Neural cell (in vitro differentiated cells): ENCODE results near the gene TRIM62.

Experiments used
- EZH2 ChIP-seq: fragments of 200-600, 300-800 bp; shearing (Covaris generic), sonication (generic); IDR thresholded peaks from 2 replicates; pipeline ENCODE4 v1.6.1; 2014; ENCODE audit warnings: antibody characterized with exemption, low read length, borderline replicate concordance, mild to moderate bottlenecking; ENCODE audit not compliant: insufficient read depth, poor library complexity, severe bottlenecking
- POLR2AphosphoS5 ChIP-seq: IDR thresholded peaks from 2 replicates; pipeline ENCODE4 v1.6.1; 2012
- RAD21 ChIP-seq: fragments of 450-650 bp; conservative IDR thresholded peaks from 2 replicates; pipeline ENCODE4 v1.6.1; 2014; ENCODE audit warnings: antibody characterized with exemption, mild to moderate bottlenecking, moderate library complexity
- SMC3 ChIP-seq: fragments of 450-650 bp; conservative IDR thresholded peaks from 2 replicates; pipeline ENCODE4 v1.6.1; 2014; ENCODE audit warnings: antibody characterized with exemption, mild to moderate bottlenecking, moderate library complexity; ENCODE audit not compliant: poor library complexity
- TAF1 ChIP-seq: IDR thresholded peaks from 2 replicates; pipeline ENCODE4 v1.6.1; 2012; ENCODE audit warnings: low read depth
- TF ChIP-seq, protein P1 (sequence below): fragments of 450-650 bp; IDR thresholded peaks from 2 replicates; pipeline ENCODE4 v1.5.1; 2014; ENCODE audit warnings: antibody characterized with exemption, mild to moderate bottlenecking, moderate library complexity; ENCODE audit not compliant: poor library complexity, severe bottlenecking

DNA sequence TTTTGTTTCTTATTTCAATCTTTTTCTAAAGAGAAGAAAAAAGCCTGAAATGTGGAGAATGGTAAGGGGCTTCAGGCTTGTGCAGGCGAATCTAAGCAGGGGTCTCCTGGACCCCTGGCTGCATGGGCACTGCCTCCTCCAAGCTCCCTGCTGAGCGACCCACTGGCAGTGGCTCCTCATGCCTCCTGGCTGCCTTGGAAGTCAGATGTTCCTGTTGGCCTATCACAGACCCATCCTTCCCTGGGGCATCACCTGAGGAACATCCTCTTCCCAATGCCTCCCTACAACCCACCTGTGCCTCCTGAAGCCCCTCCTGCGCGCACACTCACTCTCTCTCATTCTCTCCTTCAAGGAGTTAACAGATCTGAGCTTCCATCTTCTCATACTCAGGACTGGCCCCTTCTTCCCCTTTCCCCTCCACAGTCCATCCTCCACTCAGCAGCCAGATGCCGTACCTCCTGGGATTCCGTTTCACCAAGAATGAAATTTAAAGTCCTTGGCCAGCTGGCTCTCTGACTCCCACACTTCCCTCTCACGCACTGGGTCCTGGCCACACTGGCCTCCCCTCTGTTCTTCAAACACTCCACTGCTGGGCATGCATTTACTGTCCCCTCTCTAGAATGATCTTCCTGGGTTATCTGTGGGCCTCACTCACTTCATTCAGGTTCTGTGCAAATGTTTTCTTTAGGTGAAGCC is 59.2 kb downstream of the TRIM62 start:
- TF ChIP-seq EZH2, result no peak
- TF ChIP-seq, protein P1, sequence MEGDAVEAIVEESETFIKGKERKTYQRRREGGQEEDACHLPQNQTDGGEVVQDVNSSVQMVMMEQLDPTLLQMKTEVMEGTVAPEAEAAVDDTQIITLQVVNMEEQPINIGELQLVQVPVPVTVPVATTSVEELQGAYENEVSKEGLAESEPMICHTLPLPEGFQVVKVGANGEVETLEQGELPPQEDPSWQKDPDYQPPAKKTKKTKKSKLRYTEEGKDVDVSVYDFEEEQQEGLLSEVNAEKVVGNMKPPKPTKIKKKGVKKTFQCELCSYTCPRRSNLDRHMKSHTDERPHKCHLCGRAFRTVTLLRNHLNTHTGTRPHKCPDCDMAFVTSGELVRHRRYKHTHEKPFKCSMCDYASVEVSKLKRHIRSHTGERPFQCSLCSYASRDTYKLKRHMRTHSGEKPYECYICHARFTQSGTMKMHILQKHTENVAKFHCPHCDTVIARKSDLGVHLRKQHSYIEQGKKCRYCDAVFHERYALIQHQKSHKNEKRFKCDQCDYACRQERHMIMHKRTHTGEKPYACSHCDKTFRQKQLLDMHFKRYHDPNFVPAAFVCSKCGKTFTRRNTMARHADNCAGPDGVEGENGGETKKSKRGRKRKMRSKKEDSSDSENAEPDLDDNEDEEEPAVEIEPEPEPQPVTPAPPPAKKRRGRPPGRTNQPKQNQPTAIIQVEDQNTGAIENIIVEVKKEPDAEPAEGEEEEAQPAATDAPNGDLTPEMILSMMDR, result no peak
- no peak for TF ChIP-seq TAF1
- TF ChIP-seq POLR2AphosphoS5, result no peak
- no peak for TF ChIP-seq RAD21
- no peak for TF ChIP-seq SMC3
